Measurements from ENCODE around the gene EIF6. TPM values are rescaled to one million over a fixed set of nuclear protein-coding genes. Genes with fewer than 3 reads are reported as not detected.

EIF6 gene
- total and polyA plus RNA-seq, 2 of the 8 experiments (the other 6 are each of a cell fraction or from before 2014, with no cell fraction given), result 184 to 319 TPM

- 90% methylated on average over 8 of the region's 8 CpGs; no CpG with 5 or more reads in 1 of the 2 experiments for WGBS, 2 experiments (ENCODE audit: extremely low coverage in 1 of 2, insufficient coverage in 1 of 2, insufficient read length in 1 of 2, insufficient replicate concordance in 2 of 2, low coverage in 1 of 2, low lambda C conversion rate in 2 of 2, missing lambda C conversion rate in 1 of 2)
- no peak overlapping the region for H2AK5ac ChIP-seq (ENCODE audit: low read depth, low read length)
- no peak overlapping the region for H3K14ac ChIP-seq (ENCODE audit: insufficient read length)
- no peak overlapping the region for H4K5ac ChIP-seq (ENCODE audit: insufficient read length, low read depth, low read length)
- CTCF ChIA-PET (ENCODE audit: partially characterized antibody), result interaction anchor here (0.6 to 1.2 kb wide), 2 partner anchors 43 to 183 kb away, joined by 3 read pairs; no protein-coding TSS in a partner anchor
- no peak overlapping the region for H2BK15ac ChIP-seq (ENCODE audit: low read length)
- POLR2A ChIA-PET (ENCODE audit: partially characterized antibody), result interaction anchor here (0.6 to 1.7 kb wide), 3 partner anchors 10 to 28 kb away, joined by 3 to 4 read pairs (median 3); no protein-coding TSS in a partner anchor
- H3K18ac ChIP-seq (ENCODE audit: extremely low read depth, low read length), result no peak overlapping the region
- H3K4ac ChIP-seq (replicated peaks; ENCODE audit: insufficient read length, low read depth, low read length), result no peak overlapping the region
- peak overlapping the region; percentile 48 for H2BK120ac ChIP-seq (replicated peaks; ENCODE audit: low read depth, low read length)
- no peak overlapping the region for H2AFZ ChIP-seq (ENCODE audit: low read length)
- H3K4me2 ChIP-seq (ENCODE audit: insufficient read depth in 1 of 2, low read depth in 2 of 2, low read length in 2 of 2), result no peak overlapping the region
- no peaks in the 10 kb centered on the region for H3K79me1 ChIP-seq (ENCODE audit: low read depth, low read length)
- H3K4me1 ChIP-seq (replicated peaks in 1 of 4; ENCODE audit: control insufficient read depth in 3 of 4, insufficient read depth in 4 of 4, low read length in 3 of 4), result peaks cover 8 to 27% (median 19%) of the 10 kb centered on the region in 4 experiments
- H2BK20ac ChIP-seq (ENCODE audit: low read length), result no peak overlapping the region
- H3K36me3 ChIP-seq (ENCODE audit: control insufficient read depth in 2 of 4, insufficient read depth in 4 of 4, low read length in 3 of 4), result peaks cover 0 to 19% (median 0%) of the 10 kb centered on the region in 4 experiments; a peak in 2 of 8 replicates
- no peak overlapping the region for H4K8ac ChIP-seq (ENCODE audit: extremely low read depth, insufficient read depth, low read length)
- H3K27ac ChIP-seq (ENCODE audit: low read depth, low read length), result no peak overlapping the region
- no peaks in the 10 kb centered on the region for H3K27me3 ChIP-seq (replicated peaks in 1 of 4; ENCODE audit: control insufficient read depth in 3 of 4, extremely low read depth in 1 of 4, insufficient read depth in 3 of 4, low read length in 3 of 4)
- no peak overlapping the region for H3K4me3 ChIP-seq (ENCODE audit: extremely low read depth in 1 of 4, insufficient read depth in 2 of 4, low read depth in 3 of 4, low read length in 4 of 4)
- TF ChIP-seq PHF8 (conservative IDR thresholded peaks at IDR 0.05; ENCODE audit: low read depth, low read length) (no peak), EP300 (IDR thresholded peaks at IDR 0.05; ENCODE audit: borderline replicate concordance in 1 of 2, low read depth in 2 of 2, low read length in 2 of 2) (no peak), NRF1 (IDR thresholded peaks at IDR 0.05; ENCODE audit: low read depth, low read length) (no peak), CBX5 (IDR thresholded peaks at IDR 0.05; ENCODE audit: low read depth, low read length) (no peak), GTF2F1 (IDR thresholded peaks at IDR 0.05; ENCODE audit: borderline replicate concordance, low read depth, low read length) (no peak), CEBPB (IDR thresholded peaks at IDR 0.05; ENCODE audit: low read depth, low read length) (no peak), CTBP2 (IDR thresholded peaks at IDR 0.05; ENCODE audit: borderline replicate concordance, insufficient read depth, insufficient read length, low read length) (no peak), EGR1 (IDR thresholded peaks at IDR 0.05; ENCODE audit: borderline replicate concordance, low read depth, low read length) (no peak), SIX5 (IDR thresholded peaks at IDR 0.05; ENCODE audit: low read depth, low read length) (no peak), RBBP5 (IDR thresholded peaks at IDR 0.05; ENCODE audit: borderline replicate concordance, low read depth, low read length) (no peak), ASH2L (IDR thresholded peaks at IDR 0.05; ENCODE audit: low read length) (no peak), SIN3A (conservative IDR thresholded peaks at IDR 0.05 in 1 of 2, IDR thresholded peaks at IDR 0.05 in 1 of 2; ENCODE audit: low read depth in 1 of 2, low read length in 2 of 2) (no peak)
- no peak overlapping the region for H3K56ac ChIP-seq (replicated peaks; ENCODE audit: insufficient read length, low read depth, low read length)
- no peaks in the 10 kb centered on the region for H4K20me1 ChIP-seq (replicated peaks in 1 of 2; ENCODE audit: control insufficient read depth in 1 of 2, insufficient read depth in 2 of 2, low read length in 2 of 2)
- no peaks in the 10 kb centered on the region for H3K79me2 ChIP-seq (ENCODE audit: control insufficient read depth in 1 of 2, insufficient read depth in 2 of 2, low read length in 2 of 2)
- no peaks in the 10 kb centered on the region for H3K23me2 ChIP-seq (ENCODE audit: low read depth, low read length)
- no peak overlapping the region for H3K23ac ChIP-seq (ENCODE audit: insufficient read length)
- no peak overlapping the region for H2BK5ac ChIP-seq (ENCODE audit: low read depth, low read length)
- no peak overlapping the region for H4K91ac ChIP-seq (replicated peaks; ENCODE audit: insufficient read length, low read length)
- no peak overlapping the region; the same call in 1 of the 2 replicates for H2BK12ac ChIP-seq (ENCODE audit: low read depth, low read length)
- DNase-seq (ENCODE audit: low read depth in 1 of 2, low spot score in 2 of 2) (no peak), FAIRE-seq (no peak)
- H3K9ac ChIP-seq (replicated peaks in 1 of 4; ENCODE audit: extremely low read depth in 1 of 4, low read depth in 3 of 4, low read length in 3 of 4), result no peak overlapping the region
- no peaks in the 10 kb centered on the region for H3K9me3 ChIP-seq (ENCODE audit: insufficient read depth in 2 of 2, low read depth in 1 of 2, low read length in 1 of 2)
These were observed 27.2 kb downstream of the EIF6 start for GRCh38 chr20:35257175-35257909.

All from H1 (cell line).